GM15510 (cell line): ENCODE data around the gene EIF3F.

Source experiments
- POLR2A ChIP-seq: IDR thresholded peaks from 3 replicates; pipeline ENCODE4 v1.6.1; 2011; ENCODE audit warnings: borderline replicate concordance; ENCODE audit not compliant: insufficient read length; ENCODE audit errors: extremely low read depth

The EIF3F gene

GRCh38 chr11:8039530-8040260, 52.6 kb downstream of the EIF3F start:
- TF ChIP-seq POLR2A, result no peak

- no peak for TF ChIP-seq POLR2A
These were observed 53.3 kb downstream of the EIF3F start for GRCh38 chr11:8040261-8040920.

DNA sequence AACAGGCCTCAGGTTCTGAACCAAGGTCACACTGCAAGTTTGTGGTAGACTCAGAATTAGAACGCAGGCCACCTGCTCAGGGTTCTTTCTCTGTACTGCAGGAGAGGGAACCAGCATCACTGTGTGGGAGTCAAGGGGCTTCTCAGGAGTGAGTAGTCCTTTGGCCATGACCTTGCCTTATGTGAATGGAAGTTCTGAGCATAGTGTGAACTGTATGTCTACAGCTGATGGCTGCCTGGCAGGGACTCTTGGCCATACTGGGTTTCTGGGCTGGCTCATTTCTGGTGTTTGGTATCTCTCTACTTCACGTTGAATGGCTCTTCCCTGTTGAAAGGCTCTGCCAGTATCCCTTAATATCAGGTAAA, 53.8 kb downstream of the EIF3F start:
- TF ChIP-seq POLR2A, result no peak

- TF ChIP-seq POLR2A, result no peak
These were observed 54.4 kb downstream of the EIF3F start for GRCh38 chr11:8041576-8041975.

- no peak for TF ChIP-seq POLR2A
These were observed 56.6 kb downstream of the EIF3F start for GRCh38 chr11:8043756-8044155.

GRCh38 chr11:8045839-8046238, 58.7 kb downstream of the EIF3F start:
- no peak for TF ChIP-seq POLR2A

GRCh38 chr11:8047382-8047781, 60.2 kb downstream of the EIF3F start:
- no peak for TF ChIP-seq POLR2A

DNA sequence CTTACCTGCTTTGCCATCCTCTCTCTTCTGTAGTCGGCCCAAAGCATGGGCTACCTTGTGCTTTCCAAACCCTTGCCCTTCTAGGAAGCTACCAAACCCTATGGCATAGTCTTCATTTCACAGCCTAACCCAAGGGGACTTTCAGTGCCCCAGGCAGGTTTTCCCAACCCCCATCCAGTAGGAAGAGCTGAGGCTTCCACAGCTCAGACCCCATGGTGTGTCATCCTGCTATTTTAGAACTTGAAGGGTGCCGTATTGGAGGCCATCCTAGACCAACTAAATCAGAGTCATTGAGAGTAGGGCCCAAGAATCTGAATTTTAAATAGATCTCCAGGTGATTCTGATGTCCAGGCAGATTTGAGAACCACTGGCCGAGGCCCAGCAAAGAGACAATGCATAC, 61.9 kb downstream of the EIF3F start:
- TF ChIP-seq POLR2A, result no peak
